ENCODE results near the gene ASCC3.
"Not testable (repeated sequence)": the region's sequence is repeated elsewhere in the genome, so short reads cannot be mapped to it uniquely, and the experiment has no call there.

ASCC3 gene

DNA sequence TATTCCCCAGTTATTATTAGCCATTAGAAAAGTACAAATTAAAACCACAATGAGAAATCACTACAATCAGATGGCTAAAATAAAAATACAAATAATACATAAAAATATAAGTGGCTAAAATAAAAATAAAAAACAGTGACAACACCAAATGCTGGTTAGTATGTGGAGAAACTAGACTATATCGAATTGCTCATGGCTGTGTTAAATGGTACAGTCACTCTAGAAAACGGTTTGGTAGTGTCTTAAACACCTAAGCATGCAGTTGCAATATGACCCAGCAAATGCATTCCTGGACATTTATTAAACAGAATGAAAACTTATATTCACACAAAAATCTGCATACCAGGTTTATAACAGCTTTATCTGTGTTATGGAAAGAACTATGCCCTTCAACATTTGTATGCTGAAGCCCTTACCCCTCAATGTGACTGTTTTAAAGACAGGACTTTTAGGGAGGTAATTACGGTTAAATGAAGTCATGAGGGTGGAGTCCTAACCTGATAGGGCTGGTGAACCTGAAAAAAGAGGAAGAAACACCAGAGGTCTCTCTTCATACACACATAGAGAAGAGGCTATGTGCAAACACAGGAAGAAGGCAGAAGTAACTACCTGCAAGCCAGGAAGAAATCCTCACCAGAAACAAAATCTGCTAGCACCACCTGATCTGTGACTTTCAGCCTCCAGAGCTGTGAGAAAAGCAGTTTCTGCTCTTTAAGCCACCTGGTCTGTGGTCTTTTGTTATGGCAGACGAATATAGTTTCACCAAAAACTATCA, 84.9 kb downstream of the ASCC3 start:
- peak; percentile 1 for DNase-seq

DNA sequence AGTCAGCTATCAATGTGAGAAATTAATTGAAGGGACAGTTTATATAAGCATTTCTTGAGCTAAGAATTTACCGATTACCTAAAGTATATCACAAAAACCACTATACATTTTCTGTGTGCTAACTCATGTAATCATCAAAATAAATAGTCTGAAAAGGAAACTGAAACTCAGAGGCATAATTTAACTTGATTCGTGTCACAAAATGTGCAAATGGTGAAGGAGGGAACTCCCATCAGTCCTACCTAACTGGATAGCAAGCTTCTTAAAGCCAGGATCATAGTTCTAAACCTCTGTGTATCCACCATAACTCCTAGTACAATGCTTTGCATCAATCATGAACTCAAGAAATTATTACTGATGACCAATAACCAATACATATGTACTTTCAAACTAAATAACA, 91.0 kb downstream of the ASCC3 start:
- no peak for DNase-seq

DNA sequence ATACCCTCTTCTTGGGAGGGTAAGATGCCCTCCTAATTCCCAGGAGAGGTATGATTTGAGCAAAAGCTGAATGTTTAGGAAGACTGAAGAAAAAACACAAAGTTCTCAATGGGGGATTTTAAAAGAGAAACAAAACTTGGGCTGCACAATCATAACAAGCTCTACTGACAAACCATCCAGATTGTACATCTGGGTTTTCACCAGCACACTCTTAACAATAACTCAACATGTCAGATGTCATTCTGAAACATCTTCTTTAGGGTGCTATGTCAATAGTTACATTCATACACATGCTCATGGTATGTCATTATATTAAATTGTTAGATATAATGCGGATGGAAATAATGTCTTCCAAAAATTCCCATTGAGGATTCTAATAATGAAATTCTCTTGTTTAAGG, 95.1 kb downstream of the ASCC3 start:
- DNase-seq = no peak

DNA sequence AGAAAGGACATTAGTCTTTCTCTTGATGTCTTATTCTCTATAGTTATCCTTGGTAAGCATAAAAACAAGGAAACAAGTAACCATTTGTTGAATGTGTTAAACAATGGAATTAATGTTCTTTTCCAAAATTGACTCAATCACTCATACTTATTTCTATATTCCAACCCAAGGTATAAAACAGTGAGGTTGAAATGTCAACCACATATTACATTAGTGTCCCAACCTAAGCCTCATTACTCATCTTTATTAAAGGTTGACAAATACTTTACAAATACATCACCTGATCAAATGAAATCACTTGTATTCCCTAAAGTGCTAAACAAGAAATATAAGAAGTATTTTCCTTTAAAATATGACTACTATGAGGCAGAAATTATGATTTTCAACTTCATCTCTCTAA, 100.5 kb downstream of the ASCC3 start:
- no peak for DNase-seq

DNA sequence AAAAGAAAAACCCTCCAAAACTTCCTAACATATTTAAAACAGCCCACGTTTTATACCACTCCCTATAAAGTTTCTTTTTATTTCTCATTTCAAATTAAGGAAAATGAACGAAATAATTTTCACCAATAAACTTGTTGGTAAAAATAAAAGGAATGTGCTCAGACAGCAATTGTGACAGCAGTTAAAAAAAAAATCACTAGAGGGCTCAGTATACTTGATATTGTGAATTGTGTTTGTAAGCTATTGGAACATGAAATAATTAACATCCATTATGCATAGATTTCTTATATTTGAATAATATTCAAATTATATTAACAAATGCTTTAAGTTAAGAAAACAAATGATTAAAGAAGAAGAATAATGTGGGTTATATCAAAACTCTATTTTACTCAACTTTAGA, 105.5 kb downstream of the ASCC3 start:
- peak; percentile 9 for DNase-seq

DNA sequence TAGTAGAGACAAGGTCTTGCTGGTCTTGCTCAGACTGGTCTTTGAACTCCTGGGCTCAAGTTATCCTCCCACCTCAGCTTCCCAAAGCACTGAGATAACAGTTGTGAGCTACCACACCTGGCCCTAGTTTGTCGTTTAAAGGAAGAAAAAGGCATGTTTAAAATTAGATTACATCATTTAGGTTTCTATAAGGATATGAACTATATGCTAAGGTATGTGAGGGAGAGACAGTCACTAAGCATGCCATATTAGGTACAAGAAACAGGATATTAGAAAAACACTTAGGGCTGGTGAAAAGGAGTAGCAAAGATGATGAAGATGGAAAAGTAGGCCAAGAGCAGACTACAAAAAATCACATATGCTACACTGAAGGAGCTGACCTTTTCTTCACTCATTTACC, 106.4 kb downstream of the ASCC3 start:
- DNase-seq = no peak

DNA sequence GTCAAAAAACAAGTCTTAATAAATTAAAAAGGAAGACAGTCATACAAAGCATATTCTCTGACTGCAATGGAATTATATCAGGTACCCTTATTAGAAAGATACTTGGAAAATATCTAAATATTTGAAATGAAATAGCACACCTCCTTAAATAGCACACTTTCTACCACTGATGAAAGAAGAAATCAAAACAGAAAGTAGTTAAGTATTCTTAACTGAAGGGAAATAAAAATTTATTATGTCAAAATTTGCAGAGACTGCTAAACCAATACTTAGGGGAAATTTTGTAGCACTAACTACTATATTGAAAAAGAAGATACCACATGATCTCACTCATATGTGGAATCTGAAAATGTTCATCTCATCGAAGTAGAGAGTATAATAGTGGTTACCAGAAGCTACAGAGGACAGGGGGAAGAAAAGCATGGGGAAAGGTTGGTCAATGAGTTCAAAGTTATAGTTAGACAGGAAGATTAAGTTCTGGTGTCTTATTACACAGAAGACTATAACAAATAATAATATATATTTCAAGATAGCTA, 112.2 kb downstream of the ASCC3 start:
- DNase-seq = no peak

DNA sequence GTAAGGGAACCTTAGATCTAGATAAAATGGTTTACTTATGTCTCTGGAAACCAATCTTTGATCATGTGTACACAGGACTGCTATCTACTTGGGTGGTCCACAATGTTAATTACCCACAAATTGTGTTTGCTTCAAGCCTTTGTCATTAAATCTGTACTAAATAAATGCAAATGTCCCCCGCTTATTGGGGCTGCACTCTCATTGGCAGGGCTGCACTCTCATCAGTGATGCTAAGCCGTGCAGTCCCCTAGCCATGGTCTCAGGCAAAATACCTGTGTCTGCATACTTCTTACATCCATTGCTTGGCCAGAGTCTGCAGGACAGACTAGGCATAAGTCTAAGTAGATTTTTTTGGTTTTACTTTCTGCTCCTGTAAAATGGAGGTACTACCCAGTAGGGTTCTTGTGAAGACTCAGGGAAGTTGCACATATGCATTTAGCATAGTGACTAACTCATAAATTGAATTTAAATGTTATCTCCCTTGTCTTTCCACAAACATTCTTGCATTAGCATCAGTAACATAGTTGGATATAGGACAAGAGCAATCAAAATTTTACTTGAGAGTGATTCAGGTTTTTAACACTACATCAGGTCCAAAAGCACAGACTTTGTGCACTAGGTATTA, 117.4 kb downstream of the ASCC3 start:
- DNase-seq = no peak

DNA sequence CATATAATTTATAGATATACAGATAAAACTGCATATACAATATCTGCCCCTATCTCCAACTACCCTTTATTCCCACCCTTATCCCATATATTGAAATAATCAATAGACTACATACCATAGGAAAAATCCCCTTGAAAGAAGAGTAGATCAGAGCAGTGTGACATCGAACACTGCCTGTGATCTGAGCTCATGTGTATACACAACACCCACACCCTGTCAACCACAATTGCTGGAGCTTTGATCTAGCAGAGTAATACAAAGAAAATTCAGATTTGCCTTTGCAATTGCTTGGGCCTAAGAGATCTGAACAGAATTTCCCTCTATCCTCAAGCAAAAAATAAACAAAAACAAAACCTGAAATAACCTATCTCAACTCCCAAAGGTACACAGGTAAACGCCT, 119.3 kb downstream of the ASCC3 start:
- no peak for DNase-seq

DNA sequence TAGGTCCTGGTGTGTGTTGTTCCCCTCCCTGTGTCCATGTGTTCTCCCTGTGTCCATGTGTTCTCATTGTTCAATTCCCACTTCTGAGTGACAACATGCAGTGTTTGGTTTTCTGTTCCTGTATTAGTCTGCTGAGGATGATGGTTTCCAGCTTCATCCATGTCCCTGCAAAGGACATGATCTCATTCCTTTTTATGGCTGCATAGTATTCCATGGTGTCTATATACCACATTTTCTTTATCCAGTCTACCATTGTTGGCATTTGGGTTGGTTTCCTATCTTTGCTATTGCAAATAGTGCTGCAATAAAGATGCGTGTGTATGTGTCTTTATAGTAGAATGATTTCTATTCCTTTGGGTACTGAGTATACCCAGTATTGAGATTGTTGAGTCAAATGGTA, 122.7 kb downstream of the ASCC3 start:
- not testable (repeated sequence) for DNase-seq

DNA sequence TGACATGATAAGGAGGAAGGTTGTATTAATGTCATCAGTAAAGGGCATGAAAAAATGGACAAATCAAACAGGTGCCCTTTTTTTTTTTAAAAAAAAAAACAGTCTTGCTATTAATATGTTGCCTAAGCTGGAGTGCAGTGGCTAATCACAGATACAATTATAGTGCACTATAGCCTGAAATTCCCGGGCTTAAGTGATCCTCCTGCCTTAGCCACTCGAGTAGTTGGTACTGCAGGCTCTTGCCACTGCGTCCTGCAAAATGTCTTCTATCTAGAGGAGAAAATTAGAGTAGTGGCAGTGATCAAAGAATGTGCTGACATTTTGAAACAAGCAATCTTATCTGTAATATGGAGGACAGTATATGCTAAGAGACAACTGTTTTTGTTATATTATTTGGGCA, 127.7 kb downstream of the ASCC3 start:
- DNase-seq = no peak

DNA sequence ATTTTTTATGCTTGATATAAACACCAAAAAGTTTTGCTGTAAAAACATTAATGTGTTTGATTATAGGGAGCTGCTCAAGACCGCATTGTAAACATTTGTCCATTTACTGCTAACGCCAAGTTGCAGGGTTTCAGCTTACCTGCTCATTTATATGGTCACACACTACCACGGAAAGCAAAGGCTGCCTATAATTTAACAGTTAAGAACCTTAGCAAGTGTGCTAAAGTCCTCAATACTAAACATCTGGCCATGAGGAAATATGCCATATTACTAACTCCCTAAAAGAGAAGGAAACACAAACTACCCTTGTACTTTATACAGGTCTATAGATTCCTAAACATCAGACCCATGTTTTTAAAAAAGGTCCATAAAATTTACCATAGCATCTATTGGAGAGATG, 129.5 kb downstream of the ASCC3 start:
- DNase-seq = no peak

DNA sequence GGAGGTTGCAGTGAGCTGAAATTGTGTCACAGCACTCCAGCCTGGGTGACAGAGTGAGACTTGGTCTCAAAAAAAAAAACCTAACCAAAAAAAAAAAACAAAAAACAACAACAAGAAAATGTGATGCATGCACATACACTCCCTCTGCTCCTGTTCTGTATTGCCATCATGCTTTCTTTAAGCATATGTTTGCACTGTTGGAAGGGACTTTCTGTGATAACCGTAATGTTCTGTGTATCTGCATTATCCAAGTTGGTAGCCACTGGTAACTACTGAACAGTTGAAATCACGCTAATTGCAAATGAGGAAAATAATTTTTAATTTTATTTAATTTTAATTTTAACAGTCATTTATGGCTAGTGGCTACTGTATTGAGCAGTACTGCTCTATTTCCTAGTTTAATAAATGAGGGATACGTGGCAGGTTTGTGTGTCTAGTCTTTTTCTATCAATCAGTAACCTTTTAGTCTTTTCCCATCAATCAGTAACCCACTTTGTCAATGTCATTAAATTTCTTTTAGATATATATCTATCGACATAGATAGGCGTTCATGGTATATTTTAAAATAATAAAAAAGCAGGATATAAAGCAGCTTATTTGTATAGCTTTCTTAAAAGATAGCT, 135.6 kb downstream of the ASCC3 start:
- DNase-seq = no peak

DNA sequence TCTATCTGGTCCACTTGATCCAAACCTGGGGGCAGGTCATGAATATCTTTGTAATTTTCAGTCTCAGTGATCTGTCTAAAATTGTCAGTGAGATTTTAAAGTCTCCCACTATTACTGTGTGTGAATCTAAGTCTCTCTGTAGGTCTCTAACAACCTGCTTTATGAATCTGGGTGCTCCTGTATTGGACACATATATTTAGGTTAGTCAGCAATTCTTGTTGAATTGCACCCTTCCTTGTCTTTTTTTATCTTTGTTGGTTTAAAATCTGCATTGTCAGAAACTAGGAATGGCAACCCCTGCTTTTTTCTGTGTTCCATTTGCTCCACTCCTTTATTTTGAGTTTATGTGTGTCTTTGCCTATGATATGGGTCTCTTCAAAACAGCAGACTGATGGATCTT, 140.7 kb downstream of the ASCC3 start:
- DNase-seq = no peak

DNA sequence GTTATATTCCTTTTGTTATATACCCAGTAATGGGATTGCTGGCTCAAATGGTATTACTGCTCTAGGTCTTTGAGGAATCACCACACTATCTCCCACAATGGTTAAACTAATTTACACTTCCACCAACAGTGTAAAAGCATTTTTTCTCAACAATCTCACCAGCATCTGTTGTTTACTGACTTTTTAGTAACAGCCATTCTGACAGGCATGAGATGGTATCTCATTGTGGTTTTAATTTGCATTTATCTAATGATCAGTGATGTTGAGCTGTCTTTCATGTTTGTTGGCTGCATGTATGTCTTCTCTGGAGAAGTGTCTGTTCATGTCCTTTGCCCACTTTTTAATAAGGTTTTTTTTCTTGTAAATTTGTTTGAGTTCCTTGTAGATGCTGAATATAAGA, 143.4 kb downstream of the ASCC3 start:
- DNase-seq = not testable (repeated sequence)

DNA sequence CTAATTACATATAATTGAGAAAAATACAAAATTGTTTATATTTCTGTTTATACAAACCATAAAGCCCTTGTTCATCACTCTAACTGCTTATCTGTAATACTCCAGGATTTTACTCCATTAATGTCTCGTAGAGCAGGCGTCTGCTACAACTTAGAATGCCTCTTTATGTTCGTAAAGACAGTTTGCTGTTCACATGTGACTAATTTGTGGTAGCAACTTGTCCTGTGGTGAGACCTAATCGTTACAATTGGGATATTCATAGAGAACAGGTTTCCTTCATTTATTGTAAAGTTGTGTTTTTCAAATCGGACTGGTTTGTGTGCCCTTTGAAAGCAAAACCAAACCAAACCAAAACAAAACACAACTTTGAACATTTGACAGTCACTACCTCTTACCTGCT, 149.7 kb downstream of the ASCC3 start:
- no peak for DNase-seq

DNA sequence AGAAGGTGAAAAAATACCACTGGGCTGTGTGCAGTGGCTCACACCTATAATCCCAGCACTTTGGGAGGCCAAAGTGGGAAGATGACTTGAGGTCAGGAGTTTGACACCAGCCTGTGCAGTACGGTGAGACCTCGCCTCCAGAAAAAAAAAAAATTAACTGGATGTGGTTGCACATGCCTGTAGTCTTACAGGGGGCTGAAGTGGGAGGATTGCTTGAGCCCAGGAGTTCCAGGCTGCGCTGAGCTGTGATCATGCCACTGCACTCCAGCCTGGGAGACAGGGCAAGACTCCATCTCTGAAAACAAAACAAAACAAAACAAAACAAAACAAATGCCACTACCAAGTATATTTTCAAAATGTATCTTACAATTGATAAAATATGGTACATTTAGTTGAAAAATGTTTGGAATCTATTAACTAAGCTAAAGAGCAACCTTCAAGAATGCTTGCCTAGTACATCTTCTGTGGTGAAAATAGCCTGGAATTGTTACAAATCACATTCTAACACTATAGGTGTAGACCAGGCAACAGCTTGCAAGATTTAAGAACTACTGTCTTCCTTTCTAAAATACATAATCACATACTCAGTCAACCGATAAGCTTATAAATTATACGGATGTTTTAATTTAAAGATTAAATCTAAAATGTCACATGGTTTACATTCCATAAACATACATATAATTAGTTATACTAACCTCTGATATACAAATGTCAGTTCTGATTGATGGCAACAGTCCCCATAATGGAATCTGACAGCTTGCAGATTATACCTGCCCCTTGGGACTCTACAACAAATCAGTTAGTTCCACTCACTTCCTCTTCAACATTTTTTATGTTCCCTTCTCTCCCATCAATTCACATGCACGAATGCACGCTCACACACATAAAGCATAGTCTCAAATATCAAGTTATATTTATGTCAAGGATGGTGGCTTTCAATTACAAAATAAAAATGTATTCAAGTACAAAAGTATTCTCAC, 150.8 kb downstream of the ASCC3 start:
- no peak for DNase-seq

DNA sequence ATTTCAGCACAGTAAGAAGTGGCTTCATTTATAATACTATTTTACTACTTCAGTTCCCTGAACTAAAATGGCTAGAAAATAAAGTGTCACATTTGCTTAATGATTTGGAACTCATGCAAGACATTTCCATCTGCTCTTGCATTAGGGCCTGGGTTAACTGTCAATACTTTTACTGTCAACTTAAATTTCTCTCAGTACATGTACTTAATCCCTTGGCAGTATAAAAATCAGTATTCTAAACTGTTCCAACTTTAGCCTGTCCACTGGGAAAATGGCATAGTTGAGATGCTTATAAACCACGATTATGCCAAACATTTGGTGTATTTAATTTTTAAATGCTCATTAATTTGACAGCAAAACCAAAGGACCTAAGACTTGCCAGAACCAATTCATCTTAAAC, 154.5 kb downstream of the ASCC3 start:
- DNase-seq = no peak

DNA sequence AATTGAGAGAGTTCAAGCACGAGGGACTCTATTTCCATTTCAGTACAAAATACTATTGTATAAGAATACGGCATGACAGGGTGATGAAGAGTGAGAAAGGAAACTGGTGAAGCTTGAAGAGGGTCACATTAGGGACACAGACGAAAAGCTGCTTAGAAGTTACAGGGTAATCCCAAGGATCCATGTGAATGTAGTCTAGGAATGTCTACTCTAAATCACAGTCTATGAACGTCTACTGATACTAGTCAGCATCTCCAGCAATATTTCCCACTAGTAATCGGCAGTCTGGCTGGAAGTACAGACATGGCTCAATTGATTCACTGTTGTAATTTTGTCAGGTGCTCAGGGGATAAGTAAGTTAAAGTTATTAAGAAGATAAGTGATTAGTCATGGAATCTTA, 156.4 kb downstream of the ASCC3 start:
- no peak for DNase-seq

DNA sequence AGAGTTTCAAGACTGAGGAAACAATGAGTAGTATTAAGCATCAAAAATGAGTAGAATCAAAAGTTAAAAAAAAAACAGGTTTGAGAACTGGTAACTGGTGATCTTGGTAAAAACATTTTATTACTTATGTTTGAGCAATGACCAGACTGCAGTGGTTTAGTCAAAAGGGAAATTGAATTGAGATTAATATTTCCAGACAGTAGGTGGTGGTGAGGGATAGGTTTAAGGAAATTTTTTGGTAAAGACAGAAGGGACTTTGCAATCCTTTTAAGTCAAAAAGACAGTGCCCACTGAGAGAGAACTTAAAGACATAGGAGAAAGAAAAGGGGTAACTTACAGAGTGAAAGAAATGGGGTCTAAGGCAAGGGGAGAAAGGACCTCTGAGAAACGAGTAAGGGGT, 156.9 kb downstream of the ASCC3 start:
- DNase-seq = no peak

DNA sequence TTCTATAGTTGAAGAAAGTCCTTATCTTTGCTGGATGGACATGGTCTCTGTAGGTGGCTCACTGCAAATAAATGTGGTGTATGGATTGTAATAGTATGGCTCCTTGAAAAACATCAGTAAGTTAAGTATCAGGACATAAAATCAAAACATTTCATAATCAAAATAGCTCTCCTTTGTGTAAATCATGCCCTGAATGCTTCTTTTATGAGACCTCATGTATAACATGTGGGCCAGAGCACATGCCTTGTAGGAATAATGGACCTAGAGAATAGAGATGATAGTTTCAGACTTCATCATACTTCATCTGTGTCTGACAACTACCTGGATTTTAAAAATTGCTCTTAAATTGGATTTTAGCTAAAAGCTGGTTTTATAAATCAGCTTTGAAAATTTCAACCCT, 159.9 kb downstream of the ASCC3 start:
- DNase-seq = no peak

DNA sequence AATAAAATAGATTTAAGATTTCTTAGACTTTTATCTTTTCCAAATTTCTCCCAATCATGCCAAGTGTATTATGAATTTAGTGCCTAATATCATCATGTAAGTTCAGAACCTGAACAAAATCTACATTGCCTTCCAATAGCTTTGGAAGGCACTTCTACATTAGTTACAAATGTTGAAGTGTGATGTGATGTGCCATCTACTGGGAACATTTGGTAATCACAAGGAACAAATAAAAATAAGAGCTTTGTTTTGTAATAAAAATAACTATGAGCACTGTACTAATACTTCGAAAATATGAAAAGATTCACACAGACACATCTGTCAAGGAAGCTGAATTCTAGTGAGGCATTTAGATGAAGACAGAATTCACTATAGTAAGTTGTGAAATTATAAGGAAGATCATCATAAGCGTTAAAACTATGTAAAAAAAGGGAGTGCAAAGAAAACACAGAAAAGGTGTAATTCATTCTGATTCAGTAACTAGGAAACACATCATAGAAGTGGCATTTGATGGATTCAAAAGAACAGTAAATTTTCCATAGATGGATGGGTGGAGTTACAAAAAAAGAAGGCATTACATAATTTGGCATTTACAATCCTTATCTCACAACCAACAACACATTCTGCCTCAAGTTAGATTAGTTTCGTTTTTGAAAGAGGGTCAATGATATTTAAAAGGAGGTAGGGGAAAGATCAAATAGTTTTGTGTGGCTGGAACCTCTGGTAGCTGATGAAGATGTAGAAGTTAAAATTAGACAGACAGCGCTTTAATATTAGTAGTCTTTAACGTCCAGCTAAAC, 161.0 kb downstream of the ASCC3 start:
- DNase-seq = peak; percentile 55
